Cerebellar nuclear complex (tissue), 1 donor: ENCODE data around the gene PCID2.
"Not testable (repeated sequence)": the region's sequence is repeated elsewhere in the genome, so short reads cannot be mapped to it uniquely, and the experiment has no call there.

Experiments used
- DNase-seq, 2 experiments: peaks; one replicate each; lab custom pipeline; 2025; lab: John Stamatoyannopoulos, UW

Gene PCID2

GRCh38 chr13:113208421-113209335 lies at the start of gene PCID2:
PCID2 (minus strand) TSS chr13:113208669; CDS start chr13:113208634, 35 bp downstream.
- DNase-seq, result peak; percentile 18 to 58

GRCh38 chr13:113257908-113258307 lies 49.4 kb upstream of the PCID2 start:
- DNase-seq, result not testable (repeated sequence)

- DNase-seq, result no peak
Measured at GRCh38 chr13:113252516-113253095, 44.1 kb upstream of the PCID2 start.

GRCh38 chr13:113245849-113246796 lies 37.7 kb upstream of the PCID2 start:
- DNase-seq, result no peak

- DNase-seq, result no peak
Measured at GRCh38 chr13:113243847-113244246, 35.4 kb upstream of the PCID2 start.

GRCh38 chr13:113241623-113242022 lies 33.2 kb upstream of the PCID2 start:
- DNase-seq, result not testable (repeated sequence)

- DNase-seq, result no peak
Measured at GRCh38 chr13:113239986-113240385, 31.5 kb upstream of the PCID2 start.

- no peak for DNase-seq
Measured at GRCh38 chr13:113239357-113239756, 30.9 kb upstream of the PCID2 start.

- no peak for DNase-seq
Measured at GRCh38 chr13:113238536-113238935, 30.1 kb upstream of the PCID2 start.

- no peak for DNase-seq
Measured at GRCh38 chr13:113233101-113233500, 24.6 kb upstream of the PCID2 start.

- DNase-seq, result no peak
Measured at GRCh38 chr13:113232208-113233003, 23.9 kb upstream of the PCID2 start.

- DNase-seq, result no peak
Measured at GRCh38 chr13:113231306-113232207, 23.1 kb upstream of the PCID2 start.

- DNase-seq, result no peak
Measured at GRCh38 chr13:113229791-113230190, 21.3 kb upstream of the PCID2 start.

GRCh38 chr13:113229161-113229560 lies 20.7 kb upstream of the PCID2 start:
- DNase-seq, result no peak

GRCh38 chr13:113226873-113227450 lies 18.5 kb upstream of the PCID2 start:
- DNase-seq, result no peak

GRCh38 chr13:113225515-113225914 lies 17.0 kb upstream of the PCID2 start:
- no peak for DNase-seq

- no peak for DNase-seq
Measured at GRCh38 chr13:113224486-113224885, 16.0 kb upstream of the PCID2 start.

- no peak for DNase-seq
Measured at GRCh38 chr13:113223070-113223469, 14.6 kb upstream of the PCID2 start.

- DNase-seq, result no peak
Measured at GRCh38 chr13:113220877-113221276, 12.4 kb upstream of the PCID2 start.

GRCh38 chr13:113220141-113220598 lies 11.7 kb upstream of the PCID2 start:
- DNase-seq, result no peak
